Neural cell (in vitro differentiated cells): ENCODE measurements around the gene ZCWPW1. TPM values are rescaled to one million over a fixed set of nuclear protein-coding genes. Genes with fewer than 3 reads are reported as not detected.
"Not testable (repeated sequence)": the region's sequence is repeated elsewhere in the genome, so short reads cannot be mapped to it uniquely, and the experiment has no call there.

Source experiments
- H2AFZ ChIP-seq: fragments of 200-600, 300-800 bp; sonication (generic), shearing (Covaris generic); 2 replicates; pipeline ENCODE4 v1.6.0; 2014; ENCODE audit warnings: low read depth, mild to moderate bottlenecking, antibody characterized with exemption, low read length, moderate library complexity
- H3F3A ChIP-seq: fragments of 200-600 bp; shearing (Covaris generic); 2 replicates; pipeline ENCODE4 v1.6.1; 2016; ENCODE audit warnings: mild to moderate bottlenecking, moderate library complexity, mixed read lengths, antibody characterized with exemption, low read length; ENCODE audit not compliant: insufficient read depth, poor library complexity, severe bottlenecking
- H3K27ac ChIP-seq: fragments of 200-600, 300-800 bp; sonication (generic), shearing (Covaris generic); 2 replicates; pipeline ENCODE4 v1.5.1; 2014; ENCODE audit warnings: mild to moderate bottlenecking, low read length, moderate library complexity
- H3K27me3 ChIP-seq: fragments of 300-800, 200-600 bp; sonication (generic), shearing (Covaris generic); 2 replicates; pipeline ENCODE4 v1.6.0; 2014; ENCODE audit warnings: mild to moderate bottlenecking, low read depth, low read length, moderate library complexity; ENCODE audit not compliant: insufficient read depth
- H3K36me3 ChIP-seq: fragments of 300-800, 200-600 bp; sonication (generic), shearing (Covaris generic); 2 replicates; pipeline ENCODE4 v1.5.1; 2014; ENCODE audit warnings: mild to moderate bottlenecking, antibody characterized with exemption, low read length, moderate library complexity; ENCODE audit not compliant: insufficient read depth
- H3K4me2 ChIP-seq: fragments of 300-800, 200-600 bp; sonication (generic), shearing (Covaris generic); 2 replicates; pipeline ENCODE4 v1.6.0; 2014; ENCODE audit warnings: mild to moderate bottlenecking, low read length
- H3K4me3 ChIP-seq: fragments of 300-800, 200-600 bp; sonication (generic), shearing (Covaris generic); 2 replicates; pipeline ENCODE4 v1.5.1; 2014; ENCODE audit warnings: mild to moderate bottlenecking, low read length, moderate library complexity
- H3K79me2 ChIP-seq: fragments of 200-600 bp; shearing (Covaris generic); replicated peaks from 2 replicates; pipeline ENCODE4 v1.6.0; 2014; ENCODE audit warnings: mild to moderate bottlenecking, low read length, moderate library complexity; ENCODE audit not compliant: insufficient read depth
- H3K9ac ChIP-seq: fragments of 300-800, 200-600 bp; sonication (generic), shearing (Covaris generic); 2 replicates; pipeline ENCODE4 v1.6.1; 2016; ENCODE audit warnings: mild to moderate bottlenecking, low read length, mixed read lengths
- H3K9me2 ChIP-seq: fragments of 200-600 bp; shearing (Covaris generic); 2 replicates; pipeline ENCODE4 v1.6.1; 2016; ENCODE audit warnings: mild to moderate bottlenecking, low read length, mixed read lengths; ENCODE audit not compliant: insufficient read depth
- H3K9me3 ChIP-seq: fragments of 200-600, 300-800 bp; sonication (generic), shearing (Covaris generic); 2 replicates; pipeline ENCODE4 v1.6.1; 2016; ENCODE audit warnings: mild to moderate bottlenecking, mixed run types, low read length, moderate library complexity, mixed read lengths
- H4K20me1 ChIP-seq: fragments of 200-600 bp; shearing (Covaris generic); 2 replicates; pipeline ENCODE4 v1.6.1; 2016; ENCODE audit warnings: mild to moderate bottlenecking, mixed run types; ENCODE audit not compliant: insufficient read depth
- EP300 ChIP-seq: fragments of 450-650 bp; conservative IDR thresholded peaks from 2 replicates; pipeline ENCODE4 v1.6.1; 2014; ENCODE audit warnings: antibody characterized with exemption, mild to moderate bottlenecking, moderate library complexity; ENCODE audit not compliant: poor library complexity, severe bottlenecking
- EZH2 ChIP-seq: fragments of 200-600, 300-800 bp; shearing (Covaris generic), sonication (generic); IDR thresholded peaks from 2 replicates; pipeline ENCODE4 v1.6.1; 2014; ENCODE audit warnings: antibody characterized with exemption, low read length, borderline replicate concordance, mild to moderate bottlenecking; ENCODE audit not compliant: insufficient read depth, poor library complexity, severe bottlenecking
- MXI1 ChIP-seq: fragments of 450-650 bp; conservative IDR thresholded peaks from 2 replicates; pipeline ENCODE4 v1.6.1; 2014; ENCODE audit warnings: antibody characterized with exemption, mild to moderate bottlenecking; ENCODE audit not compliant: poor library complexity, severe bottlenecking
- POLR2AphosphoS5 ChIP-seq: IDR thresholded peaks from 2 replicates; pipeline ENCODE4 v1.6.1; 2012
- RAD21 ChIP-seq: fragments of 450-650 bp; conservative IDR thresholded peaks from 2 replicates; pipeline ENCODE4 v1.6.1; 2014; ENCODE audit warnings: antibody characterized with exemption, mild to moderate bottlenecking, moderate library complexity
- SMC3 ChIP-seq: fragments of 450-650 bp; conservative IDR thresholded peaks from 2 replicates; pipeline ENCODE4 v1.6.1; 2014; ENCODE audit warnings: antibody characterized with exemption, mild to moderate bottlenecking, moderate library complexity; ENCODE audit not compliant: poor library complexity
- TAF1 ChIP-seq: IDR thresholded peaks from 2 replicates; pipeline ENCODE4 v1.6.1; 2012; ENCODE audit warnings: low read depth
- polyA plus RNA-seq: library from polyadenylated mRNA; depleted of rRNA; stranded (reverse); fragments of >200 nt; gene quantifications from 2 replicates; pipeline ENCODE4 v1.2.3, GENCODE V29; 2014
- TF ChIP-seq, protein P1 (sequence below): fragments of 450-650 bp; IDR thresholded peaks from 2 replicates; pipeline ENCODE4 v1.5.1; 2014; ENCODE audit warnings: antibody characterized with exemption, mild to moderate bottlenecking, moderate library complexity; ENCODE audit not compliant: poor library complexity, severe bottlenecking
- TF ChIP-seq, protein P2 (sequence below): IDR thresholded peaks from 2 replicates; pipeline ENCODE4 v1.6.1; 2012; ENCODE audit warnings: borderline replicate concordance

ZCWPW1 gene
- polyA plus RNA-seq, 1 donor from 2014 or later = 6.8 TPM

GRCh38 chr7:100452513-100452912, 24.0 kb upstream of the ZCWPW1 start:
- Histone ChIP-seq H3K79me2 (no peaks in the 10 kb centered on the region), H4K20me1 (no peaks in the 10 kb centered on the region), H2AFZ (no peak overlapping the region), H3K27me3 (no peaks in the 10 kb centered on the region), H3F3A (no peaks in the 10 kb centered on the region), H3K27ac (no peak overlapping the region), H3K4me2 (no peak overlapping the region), H3K9ac (no peak overlapping the region), H3K36me3 (no peaks in the 10 kb centered on the region), H3K9me2 (no peaks in the 10 kb centered on the region), H3K4me3 (no peak overlapping the region), H3K9me3 (no peaks in the 10 kb centered on the region)
- TF ChIP-seq RAD21 = no peak
- no peak for TF ChIP-seq EP300
- TF ChIP-seq POLR2AphosphoS5 = no peak
- TF ChIP-seq, protein P1, sequence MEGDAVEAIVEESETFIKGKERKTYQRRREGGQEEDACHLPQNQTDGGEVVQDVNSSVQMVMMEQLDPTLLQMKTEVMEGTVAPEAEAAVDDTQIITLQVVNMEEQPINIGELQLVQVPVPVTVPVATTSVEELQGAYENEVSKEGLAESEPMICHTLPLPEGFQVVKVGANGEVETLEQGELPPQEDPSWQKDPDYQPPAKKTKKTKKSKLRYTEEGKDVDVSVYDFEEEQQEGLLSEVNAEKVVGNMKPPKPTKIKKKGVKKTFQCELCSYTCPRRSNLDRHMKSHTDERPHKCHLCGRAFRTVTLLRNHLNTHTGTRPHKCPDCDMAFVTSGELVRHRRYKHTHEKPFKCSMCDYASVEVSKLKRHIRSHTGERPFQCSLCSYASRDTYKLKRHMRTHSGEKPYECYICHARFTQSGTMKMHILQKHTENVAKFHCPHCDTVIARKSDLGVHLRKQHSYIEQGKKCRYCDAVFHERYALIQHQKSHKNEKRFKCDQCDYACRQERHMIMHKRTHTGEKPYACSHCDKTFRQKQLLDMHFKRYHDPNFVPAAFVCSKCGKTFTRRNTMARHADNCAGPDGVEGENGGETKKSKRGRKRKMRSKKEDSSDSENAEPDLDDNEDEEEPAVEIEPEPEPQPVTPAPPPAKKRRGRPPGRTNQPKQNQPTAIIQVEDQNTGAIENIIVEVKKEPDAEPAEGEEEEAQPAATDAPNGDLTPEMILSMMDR = no peak
- TF ChIP-seq, protein P2, sequence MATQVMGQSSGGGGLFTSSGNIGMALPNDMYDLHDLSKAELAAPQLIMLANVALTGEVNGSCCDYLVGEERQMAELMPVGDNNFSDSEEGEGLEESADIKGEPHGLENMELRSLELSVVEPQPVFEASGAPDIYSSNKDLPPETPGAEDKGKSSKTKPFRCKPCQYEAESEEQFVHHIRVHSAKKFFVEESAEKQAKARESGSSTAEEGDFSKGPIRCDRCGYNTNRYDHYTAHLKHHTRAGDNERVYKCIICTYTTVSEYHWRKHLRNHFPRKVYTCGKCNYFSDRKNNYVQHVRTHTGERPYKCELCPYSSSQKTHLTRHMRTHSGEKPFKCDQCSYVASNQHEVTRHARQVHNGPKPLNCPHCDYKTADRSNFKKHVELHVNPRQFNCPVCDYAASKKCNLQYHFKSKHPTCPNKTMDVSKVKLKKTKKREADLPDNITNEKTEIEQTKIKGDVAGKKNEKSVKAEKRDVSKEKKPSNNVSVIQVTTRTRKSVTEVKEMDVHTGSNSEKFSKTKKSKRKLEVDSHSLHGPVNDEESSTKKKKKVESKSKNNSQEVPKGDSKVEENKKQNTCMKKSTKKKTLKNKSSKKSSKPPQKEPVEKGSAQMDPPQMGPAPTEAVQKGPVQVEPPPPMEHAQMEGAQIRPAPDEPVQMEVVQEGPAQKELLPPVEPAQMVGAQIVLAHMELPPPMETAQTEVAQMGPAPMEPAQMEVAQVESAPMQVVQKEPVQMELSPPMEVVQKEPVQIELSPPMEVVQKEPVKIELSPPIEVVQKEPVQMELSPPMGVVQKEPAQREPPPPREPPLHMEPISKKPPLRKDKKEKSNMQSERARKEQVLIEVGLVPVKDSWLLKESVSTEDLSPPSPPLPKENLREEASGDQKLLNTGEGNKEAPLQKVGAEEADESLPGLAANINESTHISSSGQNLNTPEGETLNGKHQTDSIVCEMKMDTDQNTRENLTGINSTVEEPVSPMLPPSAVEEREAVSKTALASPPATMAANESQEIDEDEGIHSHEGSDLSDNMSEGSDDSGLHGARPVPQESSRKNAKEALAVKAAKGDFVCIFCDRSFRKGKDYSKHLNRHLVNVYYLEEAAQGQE = no peak
- no peak for TF ChIP-seq TAF1
- no peak for TF ChIP-seq SMC3
- TF ChIP-seq MXI1 = no peak
- no peak for TF ChIP-seq EZH2

DNA sequence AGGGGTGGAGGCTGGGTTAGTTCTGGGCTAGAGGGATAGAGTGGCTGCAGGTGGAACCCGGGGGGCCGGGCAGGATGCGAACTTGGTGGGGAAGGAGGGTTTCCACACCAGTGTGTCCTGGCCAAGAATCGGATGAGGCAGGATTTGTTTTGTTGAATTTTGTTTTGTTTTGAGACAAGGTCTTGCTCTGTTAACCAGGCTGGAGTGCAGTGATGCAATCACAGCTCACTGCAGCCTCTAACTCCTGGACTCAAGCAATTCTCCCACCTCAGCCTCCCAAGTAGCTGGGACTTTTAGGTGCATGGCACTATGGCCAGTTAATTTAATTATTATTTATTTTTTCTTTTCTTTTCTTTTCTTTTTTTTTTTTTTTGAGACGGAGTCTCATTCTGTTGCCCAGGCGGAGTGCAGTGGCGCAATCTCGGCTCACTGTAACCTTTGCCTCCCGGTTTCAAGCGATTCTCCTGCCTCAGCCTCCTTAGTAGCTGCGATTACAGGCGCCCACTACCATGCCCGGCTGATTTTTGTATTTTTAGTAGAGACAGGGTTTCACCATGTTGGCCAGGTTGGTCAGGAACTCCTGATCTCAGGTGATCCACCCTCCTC, 20.8 kb upstream of the ZCWPW1 start:
- Histone ChIP-seq H3F3A (no peaks in the 10 kb centered on the region), H2AFZ (no peak overlapping the region), H3K27ac (no peak overlapping the region), H3K9me2 (no peaks in the 10 kb centered on the region), H3K4me2 (no peak overlapping the region), H4K20me1 (no peaks in the 10 kb centered on the region), H3K9ac (no peak overlapping the region), H3K79me2 (no peaks in the 10 kb centered on the region), H3K27me3 (no peaks in the 10 kb centered on the region), H3K9me3 (no peaks in the 10 kb centered on the region), H3K36me3 (no peaks in the 10 kb centered on the region), H3K4me3 (no peak overlapping the region)
- TF ChIP-seq, protein P1 = no peak
- TF ChIP-seq POLR2AphosphoS5 (no peak), EZH2 (no peak), MXI1 (no peak)

DNA sequence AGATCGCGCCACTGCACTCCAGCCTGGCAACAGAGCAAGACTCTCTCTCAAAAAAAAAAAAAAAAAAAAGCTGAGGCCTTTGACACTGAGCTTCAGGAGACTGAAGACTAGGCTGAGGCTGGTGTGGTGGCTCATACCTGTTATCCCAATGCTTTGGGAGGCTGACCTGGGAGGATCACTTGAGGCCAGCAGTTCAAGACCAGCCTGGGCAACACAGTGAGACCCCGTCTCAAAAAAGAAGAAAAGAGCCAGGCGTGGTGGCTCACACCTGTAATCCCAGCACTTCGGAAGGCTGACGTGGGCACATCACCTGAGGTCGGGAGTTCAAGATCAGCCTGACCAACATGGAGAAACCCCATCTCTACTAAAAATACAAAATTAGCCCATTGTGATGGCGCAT, 18.9 kb upstream of the ZCWPW1 start:
- not testable (repeated sequence) for H3K4me3 ChIP-seq, H3K27me3 ChIP-seq

More for the DNA sequence above, 18.9 kb upstream of the ZCWPW1 start:
- not testable (repeated sequence) for H3K36me3 ChIP-seq, H3K79me2 ChIP-seq, H3K27ac ChIP-seq, H3F3A ChIP-seq, H3K9me3 ChIP-seq, H2AFZ ChIP-seq, H3K9me2 ChIP-seq, H3K9ac ChIP-seq, H3K4me2 ChIP-seq, H4K20me1 ChIP-seq
